ENCODE measurements around the gene EEF1AKMT2. TPM values are rescaled to one million over a fixed set of nuclear protein-coding genes. Genes with fewer than 3 reads are reported as not detected.

EEF1AKMT2 gene
- total RNA-seq, 4 donors from 2014 or later, result 9.1 to 18.6 (median 10.5) TPM

GRCh38 chr10:124713679-124714255 is 77.9 kb downstream of the EEF1AKMT2 start:
- no peak for ATAC-seq
- H3K27ac ChIP-seq, result peak overlapping the region in 1 of 4 donors; percentile 13
- H3K4me3 ChIP-seq, result no peak overlapping the region
- H3K9me3 ChIP-seq, result no peaks in the 10 kb centered on the region
- WGBS, 2 donors (ENCODE audit: low coverage in 1 of 2), result 28 to 57% methylated on average over 2 to 9 of the region's 10 CpGs
- no peaks in the 10 kb centered on the region for H3K27me3 ChIP-seq
- TF ChIP-seq CTCF (IDR thresholded peaks at IDR 0.05) (no peak), POLR2A (IDR thresholded peaks at IDR 0.05) (no peak), EP300 (IDR thresholded peaks at IDR 0.05) (no peak)
- peaks cover 0 to 79% (median 22%) of the 10 kb centered on the region in 3 donors for H3K4me1 ChIP-seq
- H3K36me3 ChIP-seq, result no peaks in the 10 kb centered on the region

- no peaks in the 10 kb centered on the region for H3K9me3 ChIP-seq
- no peak for ATAC-seq
- H3K4me3 ChIP-seq, result no peak overlapping the region
- WGBS, 2 donors (ENCODE audit: low coverage in 1 of 2), result 88% methylated on average over 1 of the region's 5 CpGs; no CpG with 5 or more reads in 1 of the 2 donors
- peaks cover 0 to 79% (median 22%) of the 10 kb centered on the region in 3 donors for H3K4me1 ChIP-seq
- TF ChIP-seq CTCF (IDR thresholded peaks at IDR 0.05) (no peak), POLR2A (IDR thresholded peaks at IDR 0.05) (no peak), EP300 (IDR thresholded peaks at IDR 0.05) (no peak), POLR2AphosphoS5 (IDR thresholded peaks at IDR 0.05) (no peak)
- H3K27me3 ChIP-seq, result no peaks in the 10 kb centered on the region
- H3K27ac ChIP-seq, result no peak overlapping the region
- H3K36me3 ChIP-seq, result no peaks in the 10 kb centered on the region
Measured at GRCh38 chr10:124712704-124713407, 78.8 kb downstream of the EEF1AKMT2 start.

GRCh38 chr10:124711145-124711544 is 80.5 kb downstream of the EEF1AKMT2 start:
- Histone ChIP-seq H3K36me3 (peaks cover 0 to under 1% of the 10 kb centered on the region in 2 donors), H3K9me3 (no peaks in the 10 kb centered on the region), H3K27ac (peak overlapping the region in 1 of 4 donors; percentile 84), H3K4me1 (peaks cover 3 to 79% (median 38%) of the 10 kb centered on the region in 3 donors), H3K27me3 (no peaks in the 10 kb centered on the region), H3K4me3 (no peak overlapping the region)
- TF ChIP-seq EP300 (IDR thresholded peaks at IDR 0.05) (no peak), POLR2A (IDR thresholded peaks at IDR 0.05) (no peak), POLR2AphosphoS5 (IDR thresholded peaks at IDR 0.05) (no peak), CTCF (IDR thresholded peaks at IDR 0.05) (no peak)
- WGBS, 2 donors (ENCODE audit: low coverage in 1 of 2), result 79 to 83% methylated on average over 6 to 7 of the region's 7 CpGs
- ATAC-seq, result no peak

GRCh38 chr10:124710266-124710881 is 81.3 kb downstream of the EEF1AKMT2 start:
- no peak for ATAC-seq
- no peak overlapping the region for H3K4me3 ChIP-seq
- no peaks in the 10 kb centered on the region for H3K27me3 ChIP-seq
- H3K9me3 ChIP-seq, result no peaks in the 10 kb centered on the region
- TF ChIP-seq CTCF (IDR thresholded peaks at IDR 0.05), result no peak
- TF ChIP-seq EP300 (IDR thresholded peaks at IDR 0.05), result no peak
- WGBS, 2 donors (ENCODE audit: low coverage in 1 of 2), result 90% methylated on average over 2 of the region's 14 CpGs; no CpG with 5 or more reads in 1 of the 2 donors
- H3K36me3 ChIP-seq, result peaks cover 0 to 8% of the 10 kb centered on the region in 2 donors
- peaks cover 3 to 79% (median 46%) of the 10 kb centered on the region in 3 donors for H3K4me1 ChIP-seq
- H3K27ac ChIP-seq, result peak overlapping the region in 2 of 4 donors; percentile 80 to 84
